KMS-11 (cell line): Measurements from ENCODE around the gene MYO9A.

ENCODE experiments used
- H2AFZ ChIP-seq: fragments of 200-600 bp; sonication (generic); 2 replicates; pipeline ENCODE4 v1.6.1; 2016; ENCODE audit warnings: antibody characterized with exemption, mixed run types, low read depth
- H3K27ac ChIP-seq: fragments of 200-600 bp; sonication (generic); 2 replicates; pipeline ENCODE4 v1.6.1; 2016; ENCODE audit warnings: mild to moderate bottlenecking, mixed run types
- H3K27me3 ChIP-seq: fragments of 200-600 bp; sonication (generic); 2 replicates; pipeline ENCODE4 v1.6.1; 2017; ENCODE audit warnings: mild to moderate bottlenecking, low read depth, mixed run types, moderate library complexity; ENCODE audit not compliant: insufficient read depth
- H3K36me3 ChIP-seq: fragments of 200-600 bp; sonication (generic); 2 replicates; pipeline ENCODE4 v1.6.1; 2017; ENCODE audit warnings: mild to moderate bottlenecking, mixed run types; ENCODE audit not compliant: insufficient read depth
- H3K4me1 ChIP-seq: fragments of 200-600 bp; sonication (generic); 2 replicates; pipeline ENCODE4 v1.6.1; 2016; ENCODE audit warnings: mild to moderate bottlenecking, low read depth, mixed run types; ENCODE audit not compliant: poor library complexity, severe bottlenecking
- H3K4me2 ChIP-seq: fragments of 200-600 bp; sonication (generic); 2 replicates; pipeline ENCODE4 v1.7.0; 2016; ENCODE audit warnings: mild to moderate bottlenecking, mixed run types
- H3K4me3 ChIP-seq: fragments of 200-600 bp; sonication (generic); IDR thresholded peaks from 2 replicates; pipeline ENCODE4 v1.6.1; 2017; ENCODE audit warnings: low read depth, low read length, mixed read lengths; ENCODE audit not compliant: insufficient read depth
- H3K79me2 ChIP-seq: fragments of 200-600 bp; sonication (generic); 2 replicates; pipeline ENCODE4 v1.6.1; 2016; ENCODE audit warnings: low read depth, mixed run types; ENCODE audit not compliant: insufficient read depth
- H3K9ac ChIP-seq: fragments of 200-600 bp; sonication (generic); 2 replicates; pipeline ENCODE4 v1.6.1; 2016; ENCODE audit warnings: mild to moderate bottlenecking, mixed run types
- H4K20me1 ChIP-seq: fragments of 200-600 bp; sonication (generic); 2 replicates; pipeline ENCODE4 v1.6.1; 2016; ENCODE audit warnings: mild to moderate bottlenecking, mixed run types; ENCODE audit not compliant: insufficient read depth
- CTCF ChIP-seq: fragments of 200-600 bp; sonication (generic); conservative IDR thresholded peaks from 2 replicates; pipeline ENCODE4 v1.6.1; 2017; ENCODE audit warnings: low read depth, mild to moderate bottlenecking, antibody characterized with exemption, low read length, moderate library complexity, mixed read lengths

MYO9A gene

GRCh38 chr15:71812966-71813722 lies 304.8 kb downstream of the MYO9A start:
- H3K27me3 ChIP-seq = no peaks in the 10 kb centered on the region
- H4K20me1 ChIP-seq = no peaks in the 10 kb centered on the region
- H3K36me3 ChIP-seq = no peaks in the 10 kb centered on the region
- no peak overlapping the region for H3K4me2 ChIP-seq
- no peak overlapping the region for H3K4me3 ChIP-seq
- no peaks in the 10 kb centered on the region for H3K79me2 ChIP-seq
- no peak overlapping the region for H3K9ac ChIP-seq
- no peak overlapping the region for H2AFZ ChIP-seq
- TF ChIP-seq CTCF = no peak
- H3K27ac ChIP-seq = no peak overlapping the region
- no peaks in the 10 kb centered on the region for H3K4me1 ChIP-seq

GRCh38 chr15:71811752-71812735 lies 305.9 kb downstream of the MYO9A start:
- H4K20me1 ChIP-seq = no peaks in the 10 kb centered on the region
- H3K9ac ChIP-seq = no peak overlapping the region
- H3K4me2 ChIP-seq = no peak overlapping the region
- H3K4me3 ChIP-seq = no peak overlapping the region
- no peak for TF ChIP-seq CTCF
- no peaks in the 10 kb centered on the region for H3K36me3 ChIP-seq
- H3K4me1 ChIP-seq = no peaks in the 10 kb centered on the region
- no peaks in the 10 kb centered on the region for H3K27me3 ChIP-seq
- H3K79me2 ChIP-seq = no peaks in the 10 kb centered on the region
- no peak overlapping the region for H3K27ac ChIP-seq
- H2AFZ ChIP-seq = no peak overlapping the region

- H3K79me2 ChIP-seq = no peaks in the 10 kb centered on the region
- H3K9ac ChIP-seq = no peak overlapping the region
- no peak overlapping the region for H2AFZ ChIP-seq
- H4K20me1 ChIP-seq = no peaks in the 10 kb centered on the region
- no peak overlapping the region for H3K4me3 ChIP-seq
- H3K27ac ChIP-seq = no peak overlapping the region
- no peaks in the 10 kb centered on the region for H3K4me1 ChIP-seq
- H3K4me2 ChIP-seq = no peak overlapping the region
- no peaks in the 10 kb centered on the region for H3K27me3 ChIP-seq
- no peak for TF ChIP-seq CTCF
- H3K36me3 ChIP-seq = no peaks in the 10 kb centered on the region
Observed at GRCh38 chr15:71811036-71811736, 306.8 kb downstream of the MYO9A start.

GRCh38 chr15:71810256-71811035 lies 307.5 kb downstream of the MYO9A start, which contains the start of gene NR2E3:
NR2E3 (plus strand) TSS chr15:71810554; CDS start chr15:71810744, 190 bp downstream.
- Histone ChIP-seq H3K4me3 (no peak within 1 kb of the TSS), H2AFZ (no peak within 1 kb of the TSS), H3K9ac (no peak within 1 kb of the TSS), H3K27ac (no peak within 1 kb of the TSS), H3K27me3 (no peaks in the 10 kb centered on the region), H4K20me1 (no peaks in the 10 kb centered on the region), H3K4me2 (no peak within 1 kb of the TSS), H3K79me2 (no peaks in the 10 kb centered on the region), H3K4me1 (no peaks in the 10 kb centered on the region), H3K36me3 (no peaks in the 10 kb centered on the region)
- TF ChIP-seq CTCF = no peak
